Astrocyte (in vitro differentiated cells and primary cell): ENCODE results near the gene DPP7.

Experiments used
- EZH2 ChIP-seq: IDR thresholded peaks from 2 replicates; pipeline ENCODE4 v1.6.1; 2012; ENCODE audit warnings: mild to moderate bottlenecking, low read length, inconsistent platforms; ENCODE audit not compliant: insufficient read depth
- TF ChIP-seq, protein P1 (sequence below): IDR thresholded peaks from 2 replicates; pipeline ENCODE4 v1.5.1; 2011; ENCODE audit warnings: low read depth, mild to moderate bottlenecking, inconsistent platforms, low read length, moderate library complexity; ENCODE audit not compliant: insufficient read depth

DNA sequence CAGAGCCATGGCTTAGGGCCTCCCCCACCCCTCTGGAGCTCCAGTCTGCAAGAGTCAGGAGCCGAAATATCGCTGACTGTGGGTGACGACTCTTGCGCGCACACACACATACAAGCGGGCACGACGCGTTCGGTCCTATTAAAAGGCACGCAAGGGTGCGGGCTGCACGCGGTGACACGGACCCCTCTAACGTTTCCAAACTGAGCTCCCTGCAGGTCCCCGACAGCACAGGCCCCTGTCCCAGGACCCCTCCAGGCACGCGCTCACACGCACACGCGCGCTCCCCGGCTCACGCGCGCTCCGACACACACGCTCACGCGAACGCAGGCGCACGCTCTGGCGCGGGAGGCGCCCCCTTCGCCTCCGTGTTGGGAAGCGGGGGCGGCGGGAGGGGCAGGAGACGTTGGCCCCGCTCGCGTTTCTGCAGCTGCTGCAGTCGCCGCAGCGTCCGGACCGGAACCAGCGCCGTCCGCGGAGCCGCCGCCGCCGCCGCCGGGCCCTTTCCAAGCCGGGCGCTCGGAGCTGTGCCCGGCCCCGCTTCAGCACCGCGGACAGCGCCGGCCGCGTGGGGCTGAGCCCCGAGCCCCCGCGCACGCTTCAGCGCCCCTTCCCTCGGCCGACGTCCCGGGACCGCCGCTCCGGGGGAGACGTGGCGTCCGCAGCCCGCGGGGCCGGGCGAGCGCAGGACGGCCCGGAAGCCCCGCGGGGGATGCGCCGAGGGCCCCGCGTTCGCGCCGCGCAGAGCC lies 24.4 kb upstream of the DPP7 start, which contains the start of gene GRIN1:
- TF ChIP-seq, protein P1, sequence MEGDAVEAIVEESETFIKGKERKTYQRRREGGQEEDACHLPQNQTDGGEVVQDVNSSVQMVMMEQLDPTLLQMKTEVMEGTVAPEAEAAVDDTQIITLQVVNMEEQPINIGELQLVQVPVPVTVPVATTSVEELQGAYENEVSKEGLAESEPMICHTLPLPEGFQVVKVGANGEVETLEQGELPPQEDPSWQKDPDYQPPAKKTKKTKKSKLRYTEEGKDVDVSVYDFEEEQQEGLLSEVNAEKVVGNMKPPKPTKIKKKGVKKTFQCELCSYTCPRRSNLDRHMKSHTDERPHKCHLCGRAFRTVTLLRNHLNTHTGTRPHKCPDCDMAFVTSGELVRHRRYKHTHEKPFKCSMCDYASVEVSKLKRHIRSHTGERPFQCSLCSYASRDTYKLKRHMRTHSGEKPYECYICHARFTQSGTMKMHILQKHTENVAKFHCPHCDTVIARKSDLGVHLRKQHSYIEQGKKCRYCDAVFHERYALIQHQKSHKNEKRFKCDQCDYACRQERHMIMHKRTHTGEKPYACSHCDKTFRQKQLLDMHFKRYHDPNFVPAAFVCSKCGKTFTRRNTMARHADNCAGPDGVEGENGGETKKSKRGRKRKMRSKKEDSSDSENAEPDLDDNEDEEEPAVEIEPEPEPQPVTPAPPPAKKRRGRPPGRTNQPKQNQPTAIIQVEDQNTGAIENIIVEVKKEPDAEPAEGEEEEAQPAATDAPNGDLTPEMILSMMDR = no peak
- TF ChIP-seq EZH2 = no peak
